Adrenal gland (tissue), 5 donors: ENCODE measurements around the gene RPL41.

ENCODE experiments used
- POLR2A ChIP-seq, 2 donors: fragments of 450-650 bp; IDR thresholded peaks; one replicate each; pipeline ENCODE4 v1.6.1; 2017; ENCODE audit warnings: antibody characterized with exemption in 2 of 2, mild to moderate bottlenecking in 2 of 2, moderate library complexity in 1 of 2
- TF ChIP-seq, protein P1 (sequence below), 6 experiments: fragments of 450-650 bp in 4 of 6; fragments of 200-600 bp in 2 of 6; sonication (generic) in 1 of 6; IDR thresholded peaks; 1 replicate in 5 of 6; 2 replicates in 1 of 6; pipeline versions ENCODE4 v1.5.1 to v1.8.0; 2016 to 2021; ENCODE audit warnings: antibody characterized with exemption in 6 of 6, mild to moderate bottlenecking in 2 of 6, moderate library complexity in 1 of 6
- donor health status: DM: no; HTN: no; CAD: no.

DNA sequence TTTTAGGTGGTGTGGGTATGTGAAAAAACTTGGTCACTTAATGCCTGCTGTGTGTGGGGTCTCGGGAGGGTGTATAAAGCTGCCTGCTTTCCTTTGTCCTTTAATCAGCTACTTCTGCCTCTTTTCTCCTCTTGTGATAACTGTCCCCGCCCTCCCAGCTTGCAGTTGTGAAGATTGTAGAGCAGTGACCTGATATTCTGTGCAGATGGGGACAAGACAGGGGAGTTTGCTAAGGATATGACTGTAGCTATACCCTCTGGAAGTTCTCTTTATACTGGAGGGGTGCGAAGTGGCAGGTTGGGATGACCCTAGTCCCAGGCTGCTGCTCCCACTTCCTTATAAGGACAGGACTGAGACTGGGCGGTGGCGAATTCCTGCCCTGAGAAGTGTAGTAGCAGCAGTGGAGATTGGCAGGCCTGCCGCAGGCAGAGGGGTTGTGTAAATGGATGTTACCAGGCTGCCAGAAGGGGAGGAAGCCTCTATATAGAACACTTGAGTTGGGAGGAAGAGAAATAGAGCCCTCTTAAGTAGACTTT is 42.6 kb downstream of the RPL41 start:
- peak; percentile 47 to 66 for TF ChIP-seq POLR2A (IDR thresholded peaks at IDR 0.05)
- TF ChIP-seq, protein P1, sequence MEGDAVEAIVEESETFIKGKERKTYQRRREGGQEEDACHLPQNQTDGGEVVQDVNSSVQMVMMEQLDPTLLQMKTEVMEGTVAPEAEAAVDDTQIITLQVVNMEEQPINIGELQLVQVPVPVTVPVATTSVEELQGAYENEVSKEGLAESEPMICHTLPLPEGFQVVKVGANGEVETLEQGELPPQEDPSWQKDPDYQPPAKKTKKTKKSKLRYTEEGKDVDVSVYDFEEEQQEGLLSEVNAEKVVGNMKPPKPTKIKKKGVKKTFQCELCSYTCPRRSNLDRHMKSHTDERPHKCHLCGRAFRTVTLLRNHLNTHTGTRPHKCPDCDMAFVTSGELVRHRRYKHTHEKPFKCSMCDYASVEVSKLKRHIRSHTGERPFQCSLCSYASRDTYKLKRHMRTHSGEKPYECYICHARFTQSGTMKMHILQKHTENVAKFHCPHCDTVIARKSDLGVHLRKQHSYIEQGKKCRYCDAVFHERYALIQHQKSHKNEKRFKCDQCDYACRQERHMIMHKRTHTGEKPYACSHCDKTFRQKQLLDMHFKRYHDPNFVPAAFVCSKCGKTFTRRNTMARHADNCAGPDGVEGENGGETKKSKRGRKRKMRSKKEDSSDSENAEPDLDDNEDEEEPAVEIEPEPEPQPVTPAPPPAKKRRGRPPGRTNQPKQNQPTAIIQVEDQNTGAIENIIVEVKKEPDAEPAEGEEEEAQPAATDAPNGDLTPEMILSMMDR (IDR thresholded peaks at IDR 0.05), result no peak
